NCI-H774 (cell line): ENCODE measurements around the gene CCDC187.

Source experiments
- DNase-seq: peaks from one replicate; lab custom pipeline; 2025; lab: John Stamatoyannopoulos, UW

The CCDC187 gene

GRCh38 chr9:136283291-136284235 lies 20.3 kb downstream of the CCDC187 start:
- DNase-seq, result peak; percentile 71

GRCh38 chr9:136282272-136282861 lies 21.5 kb downstream of the CCDC187 start:
- DNase-seq, result no peak

- DNase-seq, result no peak
These were observed 22.2 kb downstream of the CCDC187 start for GRCh38 chr9:136281421-136282271.

GRCh38 chr9:136280535-136281315 lies 23.2 kb downstream of the CCDC187 start:
- no peak for DNase-seq

- DNase-seq, result no peak
These were observed 24.4 kb downstream of the CCDC187 start for GRCh38 chr9:136279471-136279870.

- no peak for DNase-seq
These were observed 25.0 kb downstream of the CCDC187 start for GRCh38 chr9:136278894-136279293.

- DNase-seq, result no peak
These were observed 25.7 kb downstream of the CCDC187 start for GRCh38 chr9:136278221-136278620.

GRCh38 chr9:136277746-136278145 lies 26.1 kb downstream of the CCDC187 start:
- DNase-seq, result no peak

GRCh38 chr9:136276716-136277115 lies 27.2 kb downstream of the CCDC187 start:
- no peak for DNase-seq

GRCh38 chr9:136275655-136276429 lies 28.1 kb downstream of the CCDC187 start:
- no peak for DNase-seq

GRCh38 chr9:136274786-136275654 lies 28.9 kb downstream of the CCDC187 start:
- DNase-seq, result no peak

- DNase-seq, result no peak
These were observed 29.7 kb downstream of the CCDC187 start for GRCh38 chr9:136273921-136274785.

GRCh38 chr9:136273244-136273865 lies 30.5 kb downstream of the CCDC187 start:
- DNase-seq, result no peak

GRCh38 chr9:136270173-136270705 lies 33.7 kb downstream of the CCDC187 start:
- no peak for DNase-seq

GRCh38 chr9:136268735-136269134 lies 35.2 kb downstream of the CCDC187 start:
- no peak for DNase-seq

GRCh38 chr9:136268318-136268717 lies 35.6 kb downstream of the CCDC187 start:
- DNase-seq, result no peak

GRCh38 chr9:136267261-136268111 lies 36.4 kb downstream of the CCDC187 start:
- DNase-seq, result peak; percentile 79
